Right atrium auricular region (tissue), 2 donors: ENCODE measurements around the gene SIGLEC12. TPM values are rescaled to one million over a fixed set of nuclear protein-coding genes. Genes with fewer than 3 reads are reported as not detected.

Source experiments
- DNase-seq: peaks from one replicate; pipeline ENCODE4 v3.0.0-alpha.2; 2019; ENCODE audit warnings: low spot score
- H3K27ac ChIP-seq, 2 donors: fragments of 200-600 bp; sonication (generic); 1 replicate in 1 of 2; 2 replicates in 1 of 2; pipeline ENCODE4 v1.5.1; 2016 to 2019
- H3K27me3 ChIP-seq, 2 donors: fragments of 200-600 bp; sonication (generic); one replicate each; pipeline versions ENCODE4 v1.5.1 to v1.6.0; 2017 to 2019
- H3K36me3 ChIP-seq: fragments of 200-600 bp; sonication (generic); one replicate; pipeline ENCODE4 v1.5.1; 2016
- H3K4me1 ChIP-seq, 2 donors: fragments of 200-600 bp; sonication (generic); one replicate each; pipeline versions ENCODE4 v1.5.1 to v1.6.0; 2017 to 2019
- H3K4me3 ChIP-seq, 2 donors: fragments of 200-600 bp; sonication (generic); 1 replicate in 1 of 2; 2 replicates in 1 of 2; pipeline ENCODE4 v1.5.1; 2017 to 2019; ENCODE audit warnings: mild to moderate bottlenecking in 1 of 2, moderate library complexity in 1 of 2
- H3K9me3 ChIP-seq, 2 donors: fragments of 200-600 bp; sonication (generic); one replicate each; pipeline ENCODE4 v1.5.1; 2019
- total RNA-seq, 2 donors: library from RNA; depleted of rRNA; stranded (reverse); fragments of >200 nt; gene quantifications; one replicate each; pipeline ENCODE4 v1.1.0, GENCODE V29; 2016
- TF ChIP-seq, protein P1 (sequence below), 2 donors: fragments of 200-600 bp; sonication (generic); IDR thresholded peaks; one replicate each; pipeline ENCODE4 v1.5.1; 2019; ENCODE audit warnings: antibody characterized with exemption in 2 of 2

Gene SIGLEC12
- total RNA-seq, 2 donors from 2014 or later = not detected

DNA sequence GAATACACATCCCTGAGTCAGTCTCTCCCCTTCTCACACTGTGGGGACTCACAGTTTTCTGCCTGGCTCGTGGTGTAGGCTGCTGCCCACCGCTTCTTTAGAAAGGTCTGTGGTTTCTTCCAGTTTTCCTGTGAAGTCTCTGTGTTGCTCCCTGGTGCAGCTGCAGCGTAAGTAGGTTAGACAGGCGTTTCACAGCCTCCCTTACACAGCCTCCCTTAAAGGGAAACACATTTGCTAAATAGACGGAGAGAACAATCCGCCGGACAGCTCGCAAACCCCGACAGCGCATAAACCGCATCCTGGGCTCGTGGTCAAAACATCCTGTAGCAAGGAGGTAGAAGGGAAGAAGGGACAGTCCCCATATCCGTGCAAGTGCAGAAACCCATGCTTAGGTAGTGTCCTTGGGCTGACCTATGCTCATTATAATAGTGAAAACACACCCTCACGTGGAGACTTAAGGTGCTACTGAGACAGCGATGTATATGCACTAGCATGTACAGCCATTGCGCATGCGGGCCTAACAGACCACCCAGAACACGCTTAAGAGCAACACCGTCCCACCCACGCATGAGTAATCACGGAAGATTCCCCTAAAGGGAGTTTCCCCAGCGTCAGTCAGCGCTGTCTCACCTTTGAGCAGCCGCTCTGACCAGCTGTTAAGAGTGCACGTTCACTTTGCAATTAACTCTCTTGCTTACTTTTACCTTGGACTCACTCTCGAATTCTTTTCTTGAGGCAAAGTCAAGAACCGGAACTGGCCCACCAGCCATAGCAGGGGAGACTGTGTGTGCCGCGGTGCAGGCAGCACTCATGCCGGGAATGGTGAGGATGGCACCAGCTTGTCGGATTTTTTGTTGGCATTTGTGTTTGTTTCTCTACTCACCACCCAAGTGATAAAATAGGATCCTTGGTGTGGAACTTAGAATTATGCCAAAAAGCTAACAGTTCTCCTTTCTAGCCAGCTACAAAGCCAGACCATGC lies 59.9 kb downstream of the SIGLEC12 start:
- Histone ChIP-seq H3K27me3 (no peaks in the 10 kb centered on the region), H3K4me3 (no peak overlapping the region), H3K9me3 (no peaks in the 10 kb centered on the region), H3K4me1 (no peaks in the 10 kb centered on the region), H3K36me3 (no peaks in the 10 kb centered on the region), H3K27ac (no peak overlapping the region)
- no peak for DNase-seq
- TF ChIP-seq, protein P1, sequence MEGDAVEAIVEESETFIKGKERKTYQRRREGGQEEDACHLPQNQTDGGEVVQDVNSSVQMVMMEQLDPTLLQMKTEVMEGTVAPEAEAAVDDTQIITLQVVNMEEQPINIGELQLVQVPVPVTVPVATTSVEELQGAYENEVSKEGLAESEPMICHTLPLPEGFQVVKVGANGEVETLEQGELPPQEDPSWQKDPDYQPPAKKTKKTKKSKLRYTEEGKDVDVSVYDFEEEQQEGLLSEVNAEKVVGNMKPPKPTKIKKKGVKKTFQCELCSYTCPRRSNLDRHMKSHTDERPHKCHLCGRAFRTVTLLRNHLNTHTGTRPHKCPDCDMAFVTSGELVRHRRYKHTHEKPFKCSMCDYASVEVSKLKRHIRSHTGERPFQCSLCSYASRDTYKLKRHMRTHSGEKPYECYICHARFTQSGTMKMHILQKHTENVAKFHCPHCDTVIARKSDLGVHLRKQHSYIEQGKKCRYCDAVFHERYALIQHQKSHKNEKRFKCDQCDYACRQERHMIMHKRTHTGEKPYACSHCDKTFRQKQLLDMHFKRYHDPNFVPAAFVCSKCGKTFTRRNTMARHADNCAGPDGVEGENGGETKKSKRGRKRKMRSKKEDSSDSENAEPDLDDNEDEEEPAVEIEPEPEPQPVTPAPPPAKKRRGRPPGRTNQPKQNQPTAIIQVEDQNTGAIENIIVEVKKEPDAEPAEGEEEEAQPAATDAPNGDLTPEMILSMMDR (IDR thresholded peaks at IDR 0.05) = no peak

Other genes starting within 250 kb of the SIGLEC12 start
- under 1 TPM in 1 of 2 donors, not detected in 1; 0.31 TPM for gene IGLON5, start 190.2 kb downstream of the SIGLEC12 start, total RNA-seq
- gene VSIG10L, start 159.7 kb downstream of the SIGLEC12 start, total RNA-seq = 1 to 10 TPM in 1 of 2 donors, under 1 TPM in 1; 0.79 to 1.1 TPM
- gene ETFB, start 135.4 kb downstream of the SIGLEC12 start, total RNA-seq = 100 to 1,000 TPM; 385 TPM
- gene CLDND2, start 132.8 kb downstream of the SIGLEC12 start, total RNA-seq = not detected
- 1 to 10 TPM; 1.4 to 1.8 TPM for gene NKG7, start 129.1 kb downstream of the SIGLEC12 start, total RNA-seq
- not detected for gene LIM2, start 113.8 kb downstream of the SIGLEC12 start, total RNA-seq
- not detected for gene C19orf84, start 111.2 kb downstream of the SIGLEC12 start, total RNA-seq
- 1 to 10 TPM in 1 of 2 donors, under 1 TPM in 1; 0.22 to 7.7 TPM for gene SIGLEC10, start 84.2 kb downstream of the SIGLEC12 start, total RNA-seq
- under 1 TPM; 0.08 to 0.26 TPM for gene SIGLEC8, start 43.3 kb downstream of the SIGLEC12 start, total RNA-seq
- not detected for gene CEACAM18, start 23.3 kb downstream of the SIGLEC12 start, total RNA-seq
- under 1 TPM; 0.16 to 0.44 TPM for gene SIGLEC6, start 29.9 kb upstream of the SIGLEC12 start, total RNA-seq
- gene ZNF175, start 69.5 kb upstream of the SIGLEC12 start, total RNA-seq = 1 to 10 TPM; 3.0 to 4.6 TPM
- 1 to 10 TPM in 1 of 2 donors, not detected in 1; 1.7 TPM for gene SIGLEC5, start 128.6 kb upstream of the SIGLEC12 start, total RNA-seq
- gene SIGLEC14, start 145.0 kb upstream of the SIGLEC12 start, total RNA-seq = under 1 TPM; 0.26 to 0.31 TPM
- gene SPACA6, start 191.5 kb upstream of the SIGLEC12 start, total RNA-seq = 1 to 10 TPM; 3.7 to 6.4 TPM
- 10 to 100 TPM; 27.0 to 52.0 TPM for gene HAS1, start 222.2 kb upstream of the SIGLEC12 start, total RNA-seq